Dedifferentiated amniotic fluid mesenchymal stem cell (primary cell): Measurements from ENCODE around the gene THSD7A.

Source experiments
- DNase-seq: peaks from one replicate; pipeline ENCODE4 v3.0.0-alpha.2; 2016; ENCODE audit errors: extremely low spot score

The THSD7A gene

GRCh38 chr7:11810043-11810625, 21.9 kb downstream of the THSD7A start:
- DNase-seq = no peak

- DNase-seq = no peak
Observed at GRCh38 chr7:11807000-11807399, 25.0 kb downstream of the THSD7A start.

- no peak for DNase-seq
Observed at GRCh38 chr7:11804621-11805020, 27.4 kb downstream of the THSD7A start.

- no peak for DNase-seq
Observed at GRCh38 chr7:11795231-11795630, 36.8 kb downstream of the THSD7A start.

- DNase-seq = no peak
Observed at GRCh38 chr7:11792166-11792565, 39.8 kb downstream of the THSD7A start.

- no peak for DNase-seq
Observed at GRCh38 chr7:11788568-11788967, 43.4 kb downstream of the THSD7A start.

GRCh38 chr7:11787534-11787933, 44.5 kb downstream of the THSD7A start:
- no peak for DNase-seq

- no peak for DNase-seq
Observed at GRCh38 chr7:11786186-11786585, 45.8 kb downstream of the THSD7A start.

- DNase-seq = no peak
Observed at GRCh38 chr7:11784769-11785536, 47.0 kb downstream of the THSD7A start.

GRCh38 chr7:11779864-11780674, 51.9 kb downstream of the THSD7A start:
- DNase-seq = no peak

GRCh38 chr7:11776039-11776438, 56.0 kb downstream of the THSD7A start:
- DNase-seq = no peak

- DNase-seq = no peak
Observed at GRCh38 chr7:11775401-11775800, 56.6 kb downstream of the THSD7A start.

- DNase-seq = no peak
Observed at GRCh38 chr7:11768263-11768662, 63.7 kb downstream of the THSD7A start.

- DNase-seq = no peak
Observed at GRCh38 chr7:11767148-11767547, 64.8 kb downstream of the THSD7A start.

- no peak for DNase-seq
Observed at GRCh38 chr7:11760372-11760771, 71.6 kb downstream of the THSD7A start.

- DNase-seq = no peak
Observed at GRCh38 chr7:11758627-11759111, 73.3 kb downstream of the THSD7A start.

- DNase-seq = no peak
Observed at GRCh38 chr7:11757153-11757552, 74.8 kb downstream of the THSD7A start.

GRCh38 chr7:11754933-11755332, 77.1 kb downstream of the THSD7A start:
- no peak for DNase-seq

GRCh38 chr7:11754123-11754522, 77.9 kb downstream of the THSD7A start:
- DNase-seq = no peak

GRCh38 chr7:11753433-11753832, 78.6 kb downstream of the THSD7A start:
- DNase-seq = no peak

GRCh38 chr7:11751807-11752389, 80.1 kb downstream of the THSD7A start:
- DNase-seq = no peak

- no peak for DNase-seq
Observed at GRCh38 chr7:11751315-11751714, 80.7 kb downstream of the THSD7A start.
